SK-N-SH (cell line): ENCODE results near the gene RAC3. TPM values are rescaled to one million over a fixed set of nuclear protein-coding genes. Genes with fewer than 3 reads are reported as not detected.

Source experiments
- CTCF ChIA-PET: fragments of 300-600, 350-600 bp; formaldehyde crosslinking; extraction: SDS; loops from one replicate; lab custom pipeline; 2021; lab: Yijun Ruan, JAX
- POLR2A ChIA-PET: fragments of 350-600 bp; sonication (Branson Sonifier 250); formaldehyde crosslinking; extraction: SDS; loops from one replicate; lab custom pipeline; 2020; ENCODE audit warnings: antibody characterized with exemption, inconsistent platforms; lab: Yijun Ruan, JAX
- DNase-seq: peaks from one replicate; pipeline ENCODE4 v3.0.0; 2012
- H2AFZ ChIP-seq: fragments of 200-600 bp; sonication (generic); 2 replicates; pipeline ENCODE4 v1.8.1; 2016; ENCODE audit warnings: antibody characterized with exemption, mild to moderate bottlenecking, low read depth
- H3F3A ChIP-seq: fragments of 200-600 bp; sonication (generic); replicated peaks from 2 replicates; pipeline ENCODE3; 2016; ENCODE audit warnings: antibody characterized with exemption, mild to moderate bottlenecking; ENCODE audit not compliant: insufficient read depth
- H3K27ac ChIP-seq, 2 experiments: fragments of 200-500 bp in 1 of 2; fragments of 200-600 bp in 1 of 2; sonication (Bioruptor generic) in 1 of 2; sonication (generic), shearing (Covaris generic) in 1 of 2; 2 replicates each; pipeline versions ENCODE4 v1.5.1 to v1.6.1; 2014 to 2016; ENCODE audit warnings: low read depth in 2 of 2, inconsistent platforms in 1 of 2, low read length in 1 of 2, mild to moderate bottlenecking in 1 of 2, mixed read lengths in 1 of 2
- H3K27me3 ChIP-seq: fragments of 200-600 bp; sonication (generic), shearing (Covaris generic); 2 replicates; pipeline ENCODE4 v1.6.1; 2016; ENCODE audit warnings: mixed run types; ENCODE audit not compliant: insufficient read depth
- H3K36me3 ChIP-seq, 2 experiments: fragments of 200-500 bp in 1 of 2; fragments of 200-600 bp in 1 of 2; sonication (Bioruptor generic) in 1 of 2; sonication (generic) in 1 of 2; replicated peaks in 1 of 2; 2 replicates each; pipeline versions ENCODE3 to v1.5.1; 2014 to 2016; ENCODE audit warnings: low read length in 1 of 2, mild to moderate bottlenecking in 1 of 2; ENCODE audit not compliant: insufficient read depth in 2 of 2, control insufficient read depth in 1 of 2
- H3K4me1 ChIP-seq, 2 experiments: fragments of 200-500 bp in 1 of 2; fragments of 200-600 bp in 1 of 2; sonication (Bioruptor generic) in 1 of 2; sonication (generic), shearing (Covaris generic) in 1 of 2; 2 replicates each; pipeline versions ENCODE4 v1.5.1 to v1.6.1; 2014 to 2016; ENCODE audit warnings: low read depth in 1 of 2, low read length in 1 of 2, mixed run types in 1 of 2; ENCODE audit not compliant: insufficient read depth in 2 of 2, control insufficient read depth in 1 of 2
- H3K4me2 ChIP-seq: fragments of 200-600 bp; sonication (generic), shearing (Covaris generic); 2 replicates; pipeline ENCODE4 v1.6.1; 2017; ENCODE audit warnings: mixed run types
- H3K4me3 ChIP-seq, 2 experiments: fragments of 200-500 bp in 1 of 2; fragments of 200-600 bp in 1 of 2; sonication (Bioruptor generic) in 1 of 2; sonication (generic), shearing (Covaris generic) in 1 of 2; 2 replicates each; pipeline versions ENCODE4 v1.5.1 to v1.8.1; 2014 to 2016; ENCODE audit warnings: low read depth in 2 of 2, inconsistent platforms in 1 of 2, low read length in 1 of 2, mild to moderate bottlenecking in 1 of 2, mixed read lengths in 1 of 2, moderate library complexity in 1 of 2
- H3K79me2 ChIP-seq: fragments of 200-600 bp; sonication (generic); 2 replicates; pipeline ENCODE4 v1.8.1; 2017; ENCODE audit warnings: mild to moderate bottlenecking; ENCODE audit not compliant: insufficient read depth
- H3K9ac ChIP-seq: fragments of 200-600 bp; sonication (generic); 2 replicates; pipeline ENCODE4 v1.6.1; 2017; ENCODE audit warnings: mixed run types
- H3K9me2 ChIP-seq: fragments of 200-600 bp; sonication (generic); 2 replicates; pipeline ENCODE4 v1.6.1; 2017; ENCODE audit warnings: mixed run types
- H3K9me3 ChIP-seq: fragments of 200-600 bp; sonication (generic); 2 replicates; pipeline ENCODE4 v1.6.1; 2017; ENCODE audit warnings: mixed run types, mild to moderate bottlenecking, moderate library complexity
- H4K20me1 ChIP-seq: fragments of 200-600 bp; sonication (generic); 2 replicates; pipeline ENCODE4 v1.6.1; 2017; ENCODE audit warnings: mild to moderate bottlenecking, mixed run types; ENCODE audit not compliant: insufficient read depth
- CTCF ChIP-seq: fragments of 200-600 bp; sonication (generic); IDR thresholded peaks from 2 replicates; pipeline ENCODE4 v1.6.1; 2017; ENCODE audit warnings: antibody characterized with exemption, mild to moderate bottlenecking, moderate library complexity
- EP300 ChIP-seq, 2 experiments: IDR thresholded peaks; 2 replicates each; pipeline versions ENCODE4 v1.4.0 to v1.6.1; 2012; ENCODE audit warnings: borderline replicate concordance in 1 of 2, low read depth in 1 of 2, low read length in 1 of 2
- FOSL2 ChIP-seq: IDR thresholded peaks from 2 replicates; pipeline ENCODE4 v1.4.0; 2012; ENCODE audit warnings: low read depth, mild to moderate bottlenecking, moderate library complexity, borderline replicate concordance
- FOXJ3 ChIP-seq: sonication (generic); formaldehyde crosslinking; IDR thresholded peaks from 2 replicates; pipeline ENCODE4 v1.5.1; 2020; ENCODE audit warnings: mild to moderate bottlenecking, missing genetic modification reagents
- FOXM1 ChIP-seq: IDR thresholded peaks from 2 replicates; pipeline ENCODE4 v1.4.0; 2012; ENCODE audit warnings: low read depth, mild to moderate bottlenecking
- GABPA ChIP-seq: IDR thresholded peaks from 2 replicates; pipeline ENCODE4 v1.4.0; 2012; ENCODE audit warnings: low read depth, mild to moderate bottlenecking
- IRF3 ChIP-seq: fragments of 150-350 bp; IDR thresholded peaks from 2 replicates; pipeline ENCODE4 v1.6.1; 2016; ENCODE audit warnings: mild to moderate bottlenecking, low read depth, low read length
- MAX ChIP-seq: IDR thresholded peaks from 2 replicates; pipeline ENCODE4 v1.4.0; 2012; ENCODE audit warnings: low read depth
- MXI1 ChIP-seq: IDR thresholded peaks from 2 replicates; pipeline ENCODE4 v1.6.1; 2012; ENCODE audit warnings: mild to moderate bottlenecking, low read depth, low read length, improper control_type of control experiment
- NFIC ChIP-seq: IDR thresholded peaks from 2 replicates; pipeline ENCODE4 v1.4.0; 2012; ENCODE audit warnings: borderline replicate concordance
- RAD21 ChIP-seq: IDR thresholded peaks from 2 replicates; pipeline ENCODE4 v1.6.1; 2012; ENCODE audit warnings: mild to moderate bottlenecking, low read length
- RCOR1 ChIP-seq: fragments of 150-350 bp; IDR thresholded peaks from 2 replicates; pipeline ENCODE4 v1.6.1; 2017; ENCODE audit warnings: antibody characterized with exemption, low read length
- REST ChIP-seq: IDR thresholded peaks from 2 replicates; pipeline ENCODE4 v1.6.1; 2012; ENCODE audit warnings: mild to moderate bottlenecking, low read depth, low read length, moderate library complexity
- RXRA ChIP-seq: IDR thresholded peaks from 2 replicates; pipeline ENCODE4 v1.4.0; 2012; ENCODE audit warnings: low read depth, mild to moderate bottlenecking, borderline replicate concordance
- TCF12 ChIP-seq: IDR thresholded peaks from 2 replicates; pipeline ENCODE4 v1.4.0; 2012
- YY1 ChIP-seq: IDR thresholded peaks from 2 replicates; pipeline ENCODE4 v1.4.0; 2012; ENCODE audit warnings: low read depth, mild to moderate bottlenecking
- WGBS: methylation state at CpG from one replicate; pipeline ENCODE4 v1.1.6; 2017; ENCODE audit warnings: low lambda C conversion rate; 5-methylcytosine and 5-hydroxymethylcytosine counted together
- polyA plus RNA-seq, 3 experiments: library from polyadenylated mRNA; depleted of rRNA; stranded (reverse); fragments of >200 nt; gene quantifications; 2 replicates each; pipeline ENCODE4 v1.2.3, GENCODE V29; 2012

Gene RAC3
- polyA plus RNA-seq, 1 of the 3 experiments (the other 2 are of a cell fraction): 83.6 TPM

- TF ChIP-seq FOXJ3: no peak
- no peak for TF ChIP-seq CTCF
- TF ChIP-seq IRF3: no peak
- no peak for TF ChIP-seq EP300 (IDR thresholded peaks at IDR 0.05; ENCODE audit: borderline replicate concordance in 1 of 2, low read depth in 1 of 2, low read length in 1 of 2)
- no peak for TF ChIP-seq REST
- TF ChIP-seq YY1: no peak
- TF ChIP-seq FOSL2: no peak
- no peak for TF ChIP-seq RAD21
- no peak for TF ChIP-seq MXI1
- TF ChIP-seq MAX: no peak
- no peak for TF ChIP-seq GABPA
- no peak for TF ChIP-seq TCF12
- no peak for TF ChIP-seq RXRA
- TF ChIP-seq FOXM1: no peak
- no peak for TF ChIP-seq NFIC
- TF ChIP-seq RCOR1: no peak
- H3K27me3 ChIP-seq: no peaks in the 10 kb centered on the region
- no peak for DNase-seq
- H3K9me3 ChIP-seq: no peaks in the 10 kb centered on the region
- peaks cover 7% of the 10 kb centered on the region for H3F3A ChIP-seq
- no peaks in the 10 kb centered on the region for H3K9me2 ChIP-seq
- H4K20me1 ChIP-seq: no peaks in the 10 kb centered on the region; the same call in 1 of the 2 replicates
- H3K4me1 ChIP-seq: peaks cover 0 to 19% of the 10 kb centered on the region in 2 experiments; a peak in 1 of 4 replicates
- no peak overlapping the region for H3K9ac ChIP-seq
- no peak overlapping the region for H2AFZ ChIP-seq
- no peak overlapping the region for H3K4me3 ChIP-seq
- peaks cover 19 to 20% of the 10 kb centered on the region in 2 experiments for H3K36me3 ChIP-seq
- WGBS: 94% methylated on average over 26 of the region's 26 CpGs
- ChIA-PET POLR2A (interaction anchor here (1.3 kb wide), 1 partner anchor 9 kb away, joined by 6 read pairs; no protein-coding TSS in a partner anchor), CTCF (interaction anchor here (1.3 to 6.1 kb wide), 3 partner anchors 24 to 43 kb away, joined by 3 to 64 read pairs (median 8); partner anchors contain the start of genes NOTUM and RAC3)
- peaks cover 16% of the 10 kb centered on the region; the same call in 1 of the 2 replicates for H3K79me2 ChIP-seq
- H3K4me2 ChIP-seq: no peak overlapping the region
- no peak overlapping the region for H3K27ac ChIP-seq
These were observed 44.2 kb upstream of the RAC3 start for GRCh38 chr17:81987161-81987770.
